ENCODE data around the gene GARIN5B. TPM values are rescaled to one million over a fixed set of nuclear protein-coding genes. Genes with fewer than 3 reads are reported as not detected.

Gene GARIN5B
- total and polyA plus RNA-seq, 2 of the 8 experiments (the other 6 are each of a cell fraction or from before 2014, with no cell fraction given), result 0.03 TPM; not detected in 1

- TF ChIP-seq CHD7 (IDR thresholded peaks at IDR 0.05; ENCODE audit: insufficient replicate concordance, low read length), result no peak
- TF ChIP-seq SIN3A (conservative IDR thresholded peaks at IDR 0.05 in 1 of 2, IDR thresholded peaks at IDR 0.05 in 1 of 2; ENCODE audit: low read depth in 1 of 2, low read length in 2 of 2), result no peak
- no peak for TF ChIP-seq HDAC6 (IDR thresholded peaks at IDR 0.05; ENCODE audit: low read depth, low read length)
- no peak for TF ChIP-seq CHD1 (IDR thresholded peaks at IDR 0.05; ENCODE audit: low read depth, low read length)
- no peak for TF ChIP-seq BCL11A (IDR thresholded peaks at IDR 0.05; ENCODE audit: low read depth in 2 of 2, low read length in 2 of 2)
- TF ChIP-seq POU5F1 (IDR thresholded peaks at IDR 0.05; ENCODE audit: low read depth, low read length), result no peak
Measured at GRCh38 chr19:55315956-55316525, 47.0 kb downstream of the GARIN5B start (continued).

Data from H1 (cell line).